Stimulated activated CD4-positive, alpha-beta T cell treated with anti-CD3 and anti-CD28 coated beads, Interleukin-1b, Interleukin-23, amount 100 ng/mL, for 24 hours (primary cell): Measurements from ENCODE around the gene OR5K4.
A peak's percentile ranks its signal among the peaks of the same experiment; 100 is the strongest.

Source experiments
- DNase-seq, 4 experiments: peaks; one replicate each; pipeline ENCODE4 v3.0.0-alpha.2; 2020; ENCODE audit warnings: low read depth in 4 of 4, low spot score in 1 of 4

OR5K4 gene, protein sequence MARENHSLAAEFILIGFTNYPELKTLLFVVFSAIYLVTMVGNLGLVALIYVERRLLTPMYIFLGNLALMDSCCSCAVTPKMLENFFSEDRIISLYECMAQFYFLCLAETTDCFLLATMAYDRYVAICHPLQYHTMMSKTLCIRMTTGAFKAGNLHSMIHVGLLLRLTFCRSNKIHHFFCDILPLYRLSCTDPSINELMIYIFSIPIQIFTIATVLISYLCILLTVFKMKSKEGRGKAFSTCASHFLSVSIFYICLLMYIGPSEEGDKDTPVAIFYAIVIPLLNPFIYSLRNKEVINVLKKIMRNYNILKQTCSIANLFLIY

DNA sequence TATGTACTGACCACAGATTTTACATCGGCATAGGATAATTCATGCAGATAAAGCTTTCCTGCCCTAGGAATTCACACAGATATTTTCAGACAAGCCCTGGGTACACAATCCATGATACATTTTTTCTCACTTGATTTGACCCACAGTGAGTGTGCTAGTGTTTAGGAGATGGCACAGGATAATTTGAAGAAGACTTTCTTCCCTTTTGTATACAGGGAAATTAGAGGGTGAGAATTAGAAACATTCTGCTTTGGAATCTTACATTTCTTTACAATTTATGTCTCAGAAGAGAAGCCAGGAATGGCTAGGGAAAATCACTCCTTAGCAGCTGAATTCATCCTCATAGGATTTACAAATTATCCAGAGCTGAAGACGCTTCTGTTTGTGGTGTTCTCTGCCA is at the start of gene OR5K4:
TSS of gene OR5K4 (plus strand) at position 301 of the 400 bp plus-strand sequence. CDS start at position 301, 0 bp downstream.
- no peak for DNase-seq

DNA sequence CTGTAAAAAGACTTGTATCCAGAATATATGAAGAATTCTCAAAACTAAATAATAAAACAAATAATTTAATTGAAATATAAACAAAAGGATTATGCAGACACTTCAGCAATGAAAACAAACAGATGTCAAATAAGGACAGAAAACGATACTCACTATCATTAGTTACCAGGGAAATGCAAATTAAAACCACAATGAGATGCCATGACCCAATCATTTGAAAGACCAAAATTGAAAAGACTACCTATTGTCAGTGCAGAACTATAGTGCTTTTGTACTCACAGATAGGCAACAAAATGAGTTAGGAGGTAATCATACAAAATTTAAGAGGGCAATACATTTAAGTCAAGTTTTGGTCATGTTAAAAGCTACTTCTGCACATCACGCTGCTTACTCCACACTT is 31.6 kb upstream of the OR5K4 start:
- DNase-seq: no peak

DNA sequence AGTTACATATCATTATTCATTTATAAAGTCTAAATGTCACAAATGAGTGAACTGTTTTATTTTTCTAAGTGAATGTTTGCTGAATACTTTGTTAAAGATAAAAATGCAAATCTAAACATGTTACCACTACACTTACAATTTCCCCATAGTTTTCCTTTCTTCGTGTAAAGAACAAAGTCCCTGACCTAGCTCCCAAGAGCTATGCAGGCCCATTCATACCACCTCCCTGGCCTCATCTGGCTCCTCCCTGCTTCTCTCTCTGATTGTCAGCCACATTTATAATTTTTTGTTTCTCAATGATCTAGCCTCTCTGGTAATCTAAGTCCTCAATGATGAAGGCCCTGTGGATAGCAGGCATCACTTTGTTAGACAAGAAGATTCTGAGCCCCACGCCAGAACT is 31.0 kb upstream of the OR5K4 start:
- no peak for DNase-seq

DNA sequence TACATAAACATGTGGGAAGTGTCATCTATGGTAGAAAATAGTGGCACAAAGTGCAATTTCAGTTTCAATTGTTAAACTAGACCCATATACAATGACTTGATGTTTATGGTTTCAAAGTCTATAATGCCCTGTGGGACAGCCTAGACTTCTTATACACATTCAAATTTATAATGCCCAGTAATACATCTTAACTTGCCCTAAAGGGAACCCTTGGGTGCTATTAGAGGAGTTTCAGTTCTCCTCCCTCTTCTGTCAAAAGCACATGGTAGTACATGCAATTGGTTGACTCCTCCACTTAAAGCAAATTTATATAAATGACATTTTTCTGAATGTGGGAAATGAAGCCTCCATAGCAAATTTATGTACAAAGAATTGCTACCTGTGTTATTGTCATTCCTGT is 30.2 kb upstream of the OR5K4 start:
- no peak for DNase-seq

DNA sequence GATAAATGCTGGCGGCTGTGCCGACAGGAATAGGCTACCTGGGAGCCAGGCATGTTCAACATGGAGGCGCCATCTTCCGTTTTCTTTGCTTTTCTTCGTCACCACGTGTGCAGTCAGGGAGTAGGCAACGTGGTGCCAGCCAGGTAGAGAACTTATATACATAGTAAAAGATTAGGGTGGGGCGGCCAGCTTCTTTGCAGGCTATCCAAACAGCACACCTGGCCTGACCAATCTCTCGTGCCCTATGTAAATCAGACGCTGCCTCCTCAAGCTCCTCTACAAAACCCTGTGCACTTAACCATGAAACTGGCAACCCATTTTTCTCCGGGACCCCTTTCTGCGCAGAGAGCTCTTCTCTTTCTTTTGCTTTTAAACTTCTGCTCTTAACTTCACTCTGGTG is 28.6 kb upstream of the OR5K4 start:
- no peak for DNase-seq

DNA sequence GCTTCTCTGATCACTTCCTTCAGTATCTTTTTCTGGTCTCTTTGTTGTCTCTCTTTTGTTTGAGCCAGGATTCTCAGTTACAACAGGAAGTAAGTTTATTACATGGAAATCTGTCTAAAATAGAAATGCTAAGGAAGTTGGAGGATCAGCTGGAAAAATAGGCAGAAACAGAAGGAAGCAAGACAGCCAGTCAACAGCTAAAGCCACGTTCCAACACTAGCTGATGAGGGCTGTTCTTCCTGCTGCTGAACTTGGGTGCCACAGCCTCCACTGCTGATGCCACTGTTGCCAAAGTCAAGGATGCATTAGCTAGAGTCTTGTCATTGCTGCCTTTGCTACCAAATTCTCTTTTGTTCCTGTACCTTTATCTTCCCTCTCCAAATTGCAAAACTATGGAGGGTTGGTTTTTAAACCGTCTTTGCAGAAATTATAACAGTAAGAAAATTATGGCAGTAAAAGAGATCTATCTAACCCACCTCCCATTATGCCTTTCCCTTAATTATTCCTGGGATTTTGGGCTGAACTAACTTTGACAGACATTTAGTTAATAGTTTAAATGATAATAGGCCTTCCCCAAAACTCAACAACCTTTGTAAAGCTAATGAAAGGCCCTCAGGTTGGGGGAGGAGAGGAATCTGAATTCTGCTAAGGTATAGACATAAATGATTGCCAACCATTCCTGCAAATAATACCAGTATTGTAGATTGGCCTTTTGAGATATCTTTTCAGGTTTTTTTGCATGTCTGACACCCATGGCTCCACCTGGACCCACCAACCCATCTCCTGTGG is 27.4 kb upstream of the OR5K4 start:
- DNase-seq: no peak

DNA sequence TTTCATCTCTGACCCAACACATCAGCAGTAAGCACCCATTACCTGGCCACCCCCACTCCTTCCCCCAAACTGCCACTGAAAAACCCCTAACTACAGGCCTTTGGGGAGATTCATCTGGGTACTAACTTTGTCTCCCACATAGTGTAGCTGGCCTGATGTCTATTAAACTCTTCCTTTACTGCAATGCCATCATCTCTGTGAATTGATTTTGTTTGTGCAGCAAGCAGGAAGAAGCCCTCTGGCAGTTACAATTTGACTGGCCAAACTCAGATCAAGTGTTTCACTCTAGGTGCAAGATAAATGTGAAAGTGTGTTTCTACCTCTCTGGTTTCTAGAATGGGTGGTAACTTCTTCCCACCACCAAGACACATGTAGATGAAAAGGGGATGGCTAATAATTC is 26.7 kb upstream of the OR5K4 start:
- DNase-seq: no peak

DNA sequence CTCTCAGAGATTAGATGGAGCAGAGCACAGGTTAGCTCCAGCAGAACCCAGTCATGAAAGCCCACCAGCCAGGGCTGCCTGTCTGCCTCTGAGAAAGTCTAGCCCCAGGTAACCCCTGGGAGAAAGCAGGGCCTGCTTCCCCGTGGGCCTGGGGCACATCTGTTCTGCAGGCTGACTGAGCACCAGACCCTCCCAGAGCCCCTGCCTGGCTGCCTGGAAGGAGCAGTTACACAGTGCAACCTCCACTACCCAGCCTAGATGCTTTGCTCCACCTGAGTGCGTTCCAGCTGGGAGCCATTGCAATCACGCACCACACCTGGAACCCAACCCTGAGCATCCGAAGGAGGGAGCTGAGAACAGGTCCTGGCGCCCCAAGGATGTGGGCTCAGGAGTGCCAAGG is 24.7 kb upstream of the OR5K4 start:
- no peak for DNase-seq

DNA sequence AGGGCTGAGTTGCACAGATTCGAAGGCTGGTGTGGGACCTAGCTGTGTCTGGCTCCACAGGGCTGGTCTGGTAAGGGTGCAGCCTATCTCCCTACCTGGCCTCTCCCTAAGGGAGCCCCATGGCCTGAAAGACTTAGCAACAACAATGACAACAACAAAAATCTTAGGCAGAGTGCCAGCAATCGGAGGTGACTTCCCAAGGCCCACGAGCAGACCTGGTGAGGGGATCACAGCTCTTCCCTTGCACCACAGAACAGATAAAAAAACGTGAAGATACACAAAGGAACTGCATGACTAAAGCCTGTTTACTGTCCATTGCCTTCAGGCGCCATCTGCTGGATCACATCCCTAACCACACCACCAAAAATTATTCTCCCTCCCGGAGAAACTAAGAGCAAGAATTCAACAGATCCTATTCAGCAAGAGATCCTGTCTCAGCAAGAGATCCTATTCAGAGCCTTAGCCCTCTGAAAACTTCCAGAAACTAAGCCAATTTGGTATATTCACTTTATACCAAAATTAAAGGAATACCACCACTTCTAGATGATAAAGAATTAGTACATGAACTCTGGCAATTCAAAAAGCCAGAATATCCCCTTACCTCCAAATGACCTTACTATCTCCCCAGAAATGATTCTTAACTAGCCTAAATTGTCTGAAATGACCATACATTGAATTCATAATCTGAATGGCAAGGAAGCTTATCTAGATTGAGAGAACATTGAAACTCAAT is 24.1 kb upstream of the OR5K4 start:
- peak in 2 of 4 experiments; percentile 16 to 20 for DNase-seq

DNA sequence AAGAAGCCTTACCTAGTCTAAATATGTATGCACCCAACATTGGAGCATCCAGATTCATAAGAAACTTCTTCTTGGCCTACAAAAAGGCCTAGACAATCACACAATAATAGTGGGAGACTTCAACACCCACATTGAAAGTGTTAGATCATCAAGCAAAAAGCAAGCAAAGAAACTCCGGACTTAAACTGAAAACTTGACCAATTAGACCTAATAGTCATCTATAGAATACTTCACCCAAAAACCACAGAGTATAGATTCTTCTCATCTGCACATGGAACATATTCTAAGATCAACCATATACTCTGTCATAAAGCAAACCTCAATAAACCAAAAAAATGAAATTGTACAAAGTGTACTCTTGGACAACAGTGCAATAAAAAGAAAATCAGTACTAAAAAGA is 22.3 kb upstream of the OR5K4 start:
- DNase-seq: no peak

DNA sequence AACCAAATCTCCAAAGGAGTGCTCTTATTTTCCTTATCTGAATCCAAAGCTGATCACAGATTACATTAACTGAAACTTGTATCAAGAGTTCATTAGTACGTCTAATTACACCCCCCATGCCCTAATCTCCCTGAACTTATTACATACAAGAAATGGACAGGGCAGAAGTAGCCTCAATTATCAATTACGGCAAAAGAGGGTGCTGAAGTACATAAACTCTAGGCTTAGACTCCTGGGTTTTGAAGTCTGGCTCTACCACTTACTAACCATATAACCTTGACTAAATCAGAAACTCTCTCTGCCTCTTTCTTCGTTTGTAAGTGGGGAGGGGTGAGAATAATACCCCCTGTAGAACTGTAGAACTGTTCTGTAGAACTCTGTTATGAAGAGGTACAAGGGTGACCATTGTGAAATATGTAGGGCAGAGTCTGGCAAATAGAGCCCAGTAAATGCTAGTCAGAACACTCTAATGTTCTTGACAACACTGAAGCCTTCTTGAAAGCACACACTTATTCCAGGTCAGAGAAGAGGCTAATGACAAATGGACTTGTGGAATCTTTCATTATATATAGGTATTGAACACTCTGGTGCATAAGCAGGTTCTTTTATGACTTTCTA is 19.6 kb upstream of the OR5K4 start:
- no peak for DNase-seq

DNA sequence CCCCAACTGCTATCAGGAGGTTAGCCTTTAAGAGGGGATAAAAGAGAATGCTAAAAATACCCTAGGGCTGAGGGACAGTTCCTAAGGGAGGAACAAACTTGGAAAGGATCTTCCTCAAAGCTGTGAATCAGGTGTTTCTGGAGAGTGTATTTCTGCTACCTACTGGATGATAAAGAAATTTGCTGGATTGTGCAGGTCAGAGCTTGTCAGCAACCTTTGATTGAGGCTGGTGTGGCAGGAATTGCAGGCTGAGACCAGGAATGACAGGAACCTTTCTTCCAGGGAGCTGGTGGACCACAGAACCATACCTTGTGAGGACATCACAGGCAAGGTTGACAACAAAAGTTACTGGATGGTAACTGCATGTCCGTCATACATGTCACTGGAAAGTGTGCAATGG is 14.6 kb upstream of the OR5K4 start:
- no peak for DNase-seq

DNA sequence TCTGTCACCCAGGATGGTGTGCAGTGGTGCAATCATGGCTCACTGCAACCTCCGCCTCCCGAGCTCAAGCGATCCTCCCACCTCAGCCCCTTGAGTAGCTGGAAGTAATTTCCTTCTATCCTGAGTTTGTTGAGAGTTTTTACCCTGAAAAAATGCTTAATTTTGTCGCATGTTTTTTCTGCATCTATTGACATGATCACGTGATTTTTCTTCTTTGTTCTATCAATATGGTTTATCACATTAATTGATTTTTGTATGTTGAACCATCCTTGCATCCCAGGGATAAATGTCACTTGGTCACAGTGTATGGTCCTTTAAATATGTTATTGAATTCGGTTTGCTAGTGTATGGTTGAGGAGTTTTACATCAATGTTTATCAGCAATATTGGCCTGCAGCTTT is 11.9 kb upstream of the OR5K4 start:
- no peak for DNase-seq

DNA sequence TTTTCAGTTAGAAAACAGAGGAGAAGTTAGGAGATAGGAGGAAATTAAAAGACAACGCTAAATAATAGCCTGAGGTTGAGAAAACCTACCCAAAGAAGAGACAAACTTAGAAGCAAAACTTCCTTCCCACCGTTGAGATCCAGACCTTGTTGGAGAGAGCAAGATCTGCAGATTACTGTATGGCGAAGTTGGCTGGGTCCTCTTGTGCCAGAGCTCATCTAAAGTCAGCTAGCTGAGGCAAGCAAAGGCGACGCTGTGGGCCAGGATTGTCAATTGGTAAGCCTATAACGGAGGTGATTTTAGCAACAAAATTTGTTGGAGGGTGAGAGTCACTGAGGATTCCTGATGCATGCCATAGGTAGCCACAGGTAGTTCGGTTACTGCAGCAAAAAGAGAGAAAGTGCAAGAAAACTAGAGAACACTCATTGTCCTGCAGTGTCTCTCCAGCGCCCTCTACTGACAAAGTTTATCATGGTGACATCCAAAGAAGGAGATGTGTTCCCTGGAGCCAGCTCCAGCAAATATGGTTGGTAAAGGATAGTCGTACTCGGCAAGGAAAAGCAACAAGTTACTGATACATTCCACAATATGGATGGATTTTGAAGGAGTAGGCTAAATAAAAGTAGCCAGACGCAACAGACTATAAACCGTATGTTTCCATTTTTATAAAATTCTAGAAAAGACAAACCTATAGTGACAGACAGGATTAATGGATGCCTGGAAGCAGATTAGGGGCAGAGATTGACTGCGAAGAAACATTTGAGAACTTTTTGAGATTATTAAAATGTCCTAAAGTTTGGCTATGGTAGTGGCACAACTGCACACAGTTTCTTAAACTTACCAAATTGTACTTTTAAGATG is 9.8 kb upstream of the OR5K4 start:
- no peak for DNase-seq

DNA sequence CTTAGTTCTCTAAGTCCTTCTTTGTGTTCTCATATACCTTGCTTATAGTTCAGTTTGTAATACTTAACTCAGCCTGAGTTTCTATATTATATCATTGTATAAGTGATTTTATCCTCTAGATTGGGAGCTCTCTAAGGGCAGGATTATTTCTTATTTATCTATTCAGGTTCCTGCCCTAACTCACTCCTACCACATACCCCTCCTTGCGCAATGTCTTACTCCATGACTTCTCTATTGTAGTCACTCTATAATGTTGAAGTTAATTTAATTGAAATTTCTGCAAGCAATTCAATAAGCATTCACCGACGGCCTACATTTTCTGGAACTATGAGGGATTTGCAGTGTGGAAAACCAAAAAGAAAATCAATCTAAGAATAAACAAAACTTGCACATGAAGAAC is 3.6 kb upstream of the OR5K4 start:
- DNase-seq: no peak

DNA sequence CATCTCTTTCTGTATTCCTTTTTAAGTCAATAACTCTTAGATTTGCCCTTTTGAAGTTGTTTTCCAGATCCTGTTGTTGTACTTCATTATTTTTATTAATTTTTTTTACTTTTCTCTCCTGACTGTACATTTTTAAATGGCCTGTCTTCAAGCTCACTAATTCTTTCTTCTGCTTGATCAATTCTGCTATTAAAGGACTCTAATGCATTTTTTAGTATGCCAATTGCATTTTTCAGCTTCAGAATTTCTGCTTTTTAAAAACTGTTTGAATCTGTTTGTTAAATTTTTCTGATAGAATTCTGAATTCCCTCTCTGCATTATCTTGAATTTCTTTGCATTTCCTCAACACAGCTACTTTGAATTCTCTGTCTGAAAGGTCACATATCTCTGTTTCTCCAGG is 5.6 kb downstream of the OR5K4 start:
- DNase-seq: no peak

DNA sequence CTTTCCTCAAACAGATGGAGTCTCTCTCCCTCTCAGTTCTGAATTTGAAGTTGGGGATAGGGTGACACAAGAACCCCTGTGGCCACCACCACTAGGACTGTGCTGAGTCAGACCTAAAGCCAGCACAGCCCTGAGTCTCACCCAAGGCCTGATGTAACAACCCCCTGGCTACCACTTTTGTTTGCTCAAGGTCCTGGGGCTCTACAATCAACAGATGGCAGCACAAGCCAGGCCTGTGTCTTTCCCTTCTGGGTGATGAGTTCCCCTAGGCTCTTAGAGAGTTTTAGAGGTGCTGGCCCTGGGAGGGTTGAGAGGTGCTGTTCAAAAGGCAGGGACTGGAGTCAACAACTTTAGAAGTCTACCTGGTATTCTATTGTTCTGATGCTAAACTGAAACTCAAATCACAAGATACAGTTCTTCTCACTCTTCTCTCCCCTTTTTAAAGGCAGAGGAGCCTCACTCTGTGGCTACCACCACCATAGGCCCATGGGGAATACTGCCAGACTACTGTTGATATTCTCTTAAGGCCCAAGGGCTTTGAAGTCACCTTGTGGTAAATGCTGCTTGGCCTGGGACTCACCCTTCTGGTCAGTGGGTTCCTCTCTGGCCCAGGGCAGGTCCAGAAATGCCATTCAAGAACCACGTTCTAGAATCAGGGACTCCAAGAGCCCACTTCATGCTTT is 6.5 kb downstream of the OR5K4 start:
- no peak for DNase-seq

DNA sequence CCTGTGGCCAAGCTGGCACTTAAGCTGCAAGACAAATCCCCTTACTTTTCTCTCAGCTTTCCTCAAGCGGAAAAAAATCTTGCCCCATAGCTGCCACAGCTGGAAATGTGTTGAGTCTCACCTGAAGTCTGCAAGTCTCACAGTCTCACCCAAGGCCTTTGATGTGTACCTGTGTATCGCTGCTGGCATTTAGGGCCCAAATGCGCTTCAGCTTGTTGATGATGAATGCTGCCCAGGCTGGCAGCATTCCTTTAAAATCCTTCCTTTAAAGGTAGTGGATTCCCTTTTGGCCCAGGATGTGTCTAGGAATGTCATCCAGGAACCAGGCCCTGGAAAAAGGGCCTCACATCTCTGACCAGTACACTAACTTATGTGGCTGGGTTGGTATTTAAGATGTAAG is 7.0 kb downstream of the OR5K4 start:
- DNase-seq: no peak

DNA sequence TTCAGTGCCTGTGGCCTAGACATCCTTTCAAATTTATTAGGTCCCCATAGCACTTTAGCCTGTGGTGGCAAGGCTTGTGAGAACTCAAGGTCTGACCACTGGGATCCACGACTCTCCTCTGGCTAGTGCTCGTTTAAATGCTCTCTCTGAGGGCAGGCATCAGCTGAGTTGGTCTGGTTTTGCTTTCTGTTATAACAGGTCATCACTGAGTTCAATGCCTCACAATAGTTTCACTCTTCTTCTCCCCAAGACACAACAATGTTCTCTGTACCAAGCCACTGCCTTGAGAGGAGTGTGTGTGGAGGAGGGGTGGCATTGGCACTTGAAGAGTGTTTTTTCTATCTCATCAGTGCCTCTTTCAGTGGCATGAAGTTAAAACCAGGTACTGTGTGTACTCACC is 7.6 kb downstream of the OR5K4 start:
- no peak for DNase-seq
